HG02870 (cell line): Measurements from ENCODE around the gene MAPK1.
"Not testable (repeated sequence)": the region's sequence is repeated elsewhere in the genome, so short reads cannot be mapped to it uniquely, and the experiment has no call there.

Experiments used
- ATAC-seq: cut with Tn5 transposase; IDR thresholded peaks from one replicate; pipeline ENCODE4 v1.9.1; 2021; ENCODE audit warnings: mild to moderate bottlenecking, moderate library complexity; ENCODE audit not compliant: unreplicated experiment

Gene MAPK1

DNA sequence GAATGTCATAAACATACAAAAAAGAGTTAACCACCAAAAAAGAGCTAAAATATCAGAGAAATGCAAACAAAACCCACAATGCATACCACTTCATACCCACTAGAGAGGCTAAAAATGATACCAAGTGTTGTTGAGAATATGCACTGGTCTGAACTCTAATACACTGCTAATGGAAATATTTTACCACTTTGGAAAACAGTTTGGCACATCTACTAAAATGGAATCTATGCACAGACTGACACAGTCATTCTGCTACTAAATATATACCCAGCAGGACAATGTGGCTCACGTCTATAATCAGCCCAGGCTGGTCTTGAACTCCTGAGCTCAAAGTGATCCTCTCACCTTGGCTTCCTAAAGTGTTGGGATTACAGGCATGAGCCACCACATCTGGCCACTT is 18.0 kb downstream of the MAPK1 start:
- ATAC-seq: no peak

GRCh38 chr22:21848057-21848456 is 19.4 kb downstream of the MAPK1 start:
- ATAC-seq: not testable (repeated sequence)

DNA sequence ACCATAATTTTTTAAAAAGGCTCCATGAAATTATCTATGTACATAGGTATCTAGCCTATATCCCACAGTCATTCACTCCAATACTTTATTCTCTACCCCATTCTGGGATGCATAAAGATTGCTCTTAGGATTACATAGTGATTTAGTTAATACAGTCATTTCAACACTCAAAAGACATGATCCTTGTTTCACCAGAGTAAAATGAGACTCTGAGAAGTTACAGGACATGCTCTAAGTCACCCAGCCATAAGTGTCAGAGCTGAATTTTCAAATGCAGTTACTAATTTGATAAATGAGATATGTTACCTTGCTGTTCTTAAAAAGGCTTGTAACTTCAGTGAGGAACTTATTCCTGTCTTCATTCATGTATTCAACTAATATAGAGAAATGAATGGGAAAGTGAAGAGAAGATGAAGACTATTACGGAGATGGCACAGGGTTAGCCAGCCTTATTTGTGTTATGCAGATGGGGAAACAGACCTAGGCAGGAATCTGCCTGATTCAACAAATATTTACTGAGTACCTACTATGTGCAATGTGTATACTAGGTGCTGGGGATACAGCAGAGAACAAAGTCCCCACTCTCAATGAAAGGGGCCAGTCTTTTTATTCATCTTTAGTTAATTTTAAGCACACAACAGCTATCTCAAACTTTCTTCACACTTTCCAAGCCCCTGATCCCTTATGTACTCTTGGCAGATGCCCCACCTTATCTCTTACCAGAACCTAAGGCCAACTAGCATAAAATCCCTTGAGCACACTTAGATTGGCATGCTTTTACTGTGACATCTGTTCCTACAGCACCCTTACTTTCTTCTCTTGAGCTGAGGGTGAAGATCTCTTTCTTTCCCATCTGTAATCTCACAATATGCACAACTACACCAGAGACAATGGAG is 21.6 kb downstream of the MAPK1 start:
- ATAC-seq: no peak

DNA sequence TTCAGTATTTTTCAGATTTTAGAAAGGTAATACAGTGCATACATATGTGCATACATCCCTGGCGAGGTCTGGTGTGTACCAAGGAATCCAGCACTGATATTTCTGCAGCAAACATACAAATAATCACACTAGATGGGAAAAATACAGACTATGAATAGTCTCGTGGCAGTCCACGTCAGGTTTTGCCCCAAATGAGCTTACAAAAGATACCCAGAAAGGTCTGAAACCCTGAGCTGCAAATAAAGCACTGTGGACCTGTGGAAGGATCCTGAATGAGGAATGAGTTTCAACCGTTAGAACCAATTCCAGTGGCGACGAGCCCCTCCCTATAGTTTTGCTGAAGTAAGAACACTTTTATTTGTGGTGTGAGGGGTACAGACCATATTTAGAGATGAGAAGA is 24.5 kb downstream of the MAPK1 start:
- ATAC-seq: no peak

DNA sequence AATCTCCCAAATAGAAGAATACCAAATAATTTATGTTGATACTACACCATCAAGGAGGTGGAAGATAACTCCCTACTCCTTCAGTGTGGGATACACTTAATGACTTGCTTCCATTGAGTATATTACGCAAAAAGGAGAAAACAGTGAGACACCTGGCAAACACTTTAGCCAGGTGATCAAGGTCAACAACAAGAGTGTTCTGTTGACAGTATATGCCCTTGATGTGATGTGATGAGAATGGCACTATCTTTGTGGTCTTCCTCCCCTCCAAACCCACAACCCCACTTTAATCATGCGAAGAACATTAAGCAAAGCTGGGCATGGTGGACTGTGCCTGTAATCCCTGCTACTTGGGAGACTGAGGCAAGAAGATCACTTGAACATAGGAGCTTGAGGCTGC is 26.0 kb downstream of the MAPK1 start:
- ATAC-seq: no peak

- ATAC-seq: no peak
Observed at GRCh38 chr22:21840236-21840823, 27.1 kb downstream of the MAPK1 start.

- ATAC-seq: no peak
Observed at GRCh38 chr22:21839765-21840140, 27.7 kb downstream of the MAPK1 start.

DNA sequence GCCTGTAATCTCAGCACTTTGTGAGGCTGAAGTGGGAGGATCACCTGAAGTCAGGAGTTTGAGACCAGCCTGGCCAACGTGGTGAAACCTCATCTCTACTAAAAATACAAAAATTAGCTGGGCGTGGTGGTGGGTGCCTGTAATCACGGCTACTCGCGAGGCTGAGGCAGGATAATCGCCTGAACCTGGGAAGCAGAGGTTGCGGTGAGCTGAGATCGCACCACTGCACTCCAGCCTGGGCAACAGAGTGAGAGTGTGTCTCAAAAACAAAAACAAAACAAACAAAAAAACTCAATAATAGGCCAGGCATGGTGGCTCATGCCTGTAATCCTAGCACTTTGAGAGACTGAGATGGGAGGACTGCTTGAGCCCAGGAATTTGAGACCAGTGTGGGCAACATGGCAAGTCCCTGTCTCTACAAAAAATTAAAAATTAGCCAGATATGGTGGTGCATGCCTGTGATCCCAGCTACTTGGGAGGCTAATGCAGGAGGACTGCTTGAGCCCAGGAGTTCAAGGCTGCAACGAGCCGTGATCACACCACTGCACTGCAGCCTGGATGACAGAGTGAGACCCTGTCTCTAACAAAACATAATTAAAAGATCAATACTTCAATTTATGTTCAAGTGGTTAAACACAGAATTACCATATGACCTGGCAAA is 28.2 kb downstream of the MAPK1 start:
- not testable (repeated sequence) for ATAC-seq

DNA sequence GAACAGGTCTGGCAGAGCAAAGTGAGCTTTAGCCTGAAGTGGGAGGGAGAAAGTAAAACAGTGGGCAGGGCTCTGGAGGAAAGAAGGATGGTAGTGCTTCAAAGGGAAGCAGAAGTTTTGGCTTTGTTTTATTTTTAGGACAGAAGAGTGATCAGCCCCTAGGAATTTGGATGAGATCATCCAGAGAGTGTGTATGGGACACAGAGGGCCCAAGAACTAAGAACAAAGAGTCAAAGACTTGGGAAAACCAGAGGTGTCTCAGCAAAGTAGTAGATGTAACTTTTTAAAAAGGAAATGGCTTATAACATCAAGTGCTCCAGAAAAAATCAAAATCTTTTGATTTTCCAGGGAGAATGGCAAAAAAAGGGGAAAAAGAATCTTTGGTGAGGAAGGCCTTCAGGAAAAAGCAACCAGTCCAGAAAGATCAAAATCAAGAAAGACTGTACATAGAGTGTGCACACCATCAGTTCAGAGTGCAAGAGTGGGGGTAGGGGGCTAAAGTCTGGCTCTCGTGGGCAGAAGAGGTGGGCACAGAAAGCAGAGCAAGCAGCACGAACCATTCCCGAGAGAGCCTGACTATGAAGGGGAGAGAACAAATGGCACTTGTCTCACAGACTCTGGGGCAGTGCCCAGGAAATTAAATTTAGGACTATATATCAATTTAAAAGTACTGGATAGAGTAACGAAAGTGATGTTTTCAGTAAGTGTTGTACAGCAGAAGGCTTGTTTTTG is 30.0 kb downstream of the MAPK1 start:
- ATAC-seq: no peak

DNA sequence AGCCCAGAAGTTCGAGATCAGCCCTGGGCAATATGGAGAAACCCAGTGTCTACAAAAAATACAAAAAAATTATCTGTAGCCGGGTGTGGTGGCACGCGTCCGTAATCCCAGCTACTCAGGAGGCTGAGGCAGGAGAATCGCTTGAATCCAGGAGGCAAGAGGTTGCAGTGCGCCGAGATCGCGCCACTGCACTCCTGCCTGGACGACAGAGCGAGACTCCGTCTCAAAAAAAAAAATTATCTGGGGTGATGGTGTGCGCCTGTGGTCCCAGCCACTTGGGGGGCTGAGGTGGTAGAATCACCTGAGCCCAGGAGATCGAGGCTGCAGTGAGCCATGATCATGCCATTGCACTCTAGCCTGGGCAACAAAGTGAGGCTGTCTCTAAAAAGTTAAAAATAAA is 31.0 kb downstream of the MAPK1 start:
- not testable (repeated sequence) for ATAC-seq

DNA sequence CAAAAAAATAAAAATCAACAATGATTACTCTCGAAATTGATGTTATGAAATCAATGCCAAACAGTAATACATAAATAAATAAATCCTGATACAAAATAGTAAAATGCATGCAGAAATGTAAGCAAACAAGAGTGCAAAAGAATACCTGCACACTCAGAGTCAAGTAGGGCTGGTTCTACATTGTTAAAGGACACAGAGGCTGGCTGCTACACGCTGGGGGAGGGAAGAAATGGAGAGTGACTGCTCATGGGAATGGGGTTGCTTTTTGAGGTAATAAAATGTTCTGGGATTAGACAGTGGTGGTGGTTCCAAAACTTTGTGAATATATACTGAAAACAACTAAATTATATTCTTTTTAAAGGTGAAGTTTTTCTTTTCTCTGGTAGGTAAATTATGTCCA is 32.1 kb downstream of the MAPK1 start:
- no peak for ATAC-seq

DNA sequence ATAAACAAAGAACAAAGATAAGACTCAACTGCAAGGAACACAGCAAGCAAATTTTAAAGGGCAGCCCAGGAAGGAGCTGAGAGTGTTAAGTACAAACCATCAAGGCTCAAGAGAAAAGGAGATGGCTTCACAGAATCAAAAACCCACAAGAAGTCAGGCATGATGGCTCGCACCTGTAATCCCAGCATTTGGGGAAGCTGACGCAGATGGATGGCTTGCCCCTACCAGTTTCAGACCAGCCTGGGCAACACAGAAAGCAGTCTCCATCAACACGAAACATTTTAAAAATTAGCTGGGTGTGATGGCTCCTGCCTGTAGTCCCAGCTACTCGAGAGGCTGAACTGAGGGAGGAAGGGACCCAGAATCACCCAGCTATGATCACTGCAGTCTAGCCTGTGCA is 32.6 kb downstream of the MAPK1 start:
- ATAC-seq: no peak

GRCh38 chr22:21832291-21833290 is 34.9 kb downstream of the MAPK1 start:
- no peak for ATAC-seq

GRCh38 chr22:21829523-21829922 is 37.9 kb downstream of the MAPK1 start:
- no peak for ATAC-seq

GRCh38 chr22:21828268-21828638 is 39.2 kb downstream of the MAPK1 start:
- no peak for ATAC-seq

- ATAC-seq: no peak
Observed at GRCh38 chr22:21827628-21828267, 39.7 kb downstream of the MAPK1 start.

DNA sequence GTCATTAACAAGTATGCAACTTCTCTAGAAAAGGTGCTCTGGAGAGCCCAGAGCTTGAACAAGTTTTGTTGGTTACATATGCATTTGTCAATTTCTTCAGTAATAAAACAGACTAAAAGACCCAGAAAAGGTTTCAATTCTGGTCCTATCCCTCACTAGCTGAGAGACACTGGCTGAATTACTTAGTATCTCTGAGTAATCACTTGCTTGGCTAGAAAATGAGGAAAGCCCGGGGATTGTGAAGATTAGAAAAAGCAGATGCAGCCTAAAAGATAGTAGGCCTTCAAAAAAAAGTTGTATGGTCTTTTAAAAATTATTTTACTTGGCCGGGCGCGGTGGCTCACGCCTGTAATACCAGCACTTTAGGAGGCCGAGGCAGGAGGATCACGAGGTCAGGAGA is 41.2 kb downstream of the MAPK1 start:
- no peak for ATAC-seq

DNA sequence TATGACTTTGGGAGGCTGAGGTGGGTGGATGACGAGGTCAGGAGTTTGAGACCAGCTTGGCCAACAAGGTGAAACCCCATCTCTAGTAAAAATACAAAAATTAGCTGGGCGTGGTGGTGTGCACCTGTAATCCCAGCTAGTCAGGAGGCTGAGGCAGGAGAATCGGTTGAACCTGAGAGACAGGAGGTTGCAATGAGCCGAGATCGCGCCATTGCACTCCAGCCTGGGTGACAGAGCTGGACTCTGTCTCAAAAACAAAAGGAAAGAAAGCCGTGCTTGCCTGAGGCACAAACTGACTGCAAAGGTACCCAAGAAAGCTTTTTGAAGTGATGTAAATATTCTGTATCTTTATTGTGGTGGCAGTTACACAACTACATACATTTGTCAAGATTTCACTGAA is 42.5 kb downstream of the MAPK1 start:
- ATAC-seq: not testable (repeated sequence)

- no peak for ATAC-seq
Observed at GRCh38 chr22:21824445-21824912, 43.0 kb downstream of the MAPK1 start.
